ENCODE results near the gene CLVS2. TPM values are rescaled to one million over a fixed set of nuclear protein-coding genes. Genes with fewer than 3 reads are reported as not detected.
A peak's percentile ranks its signal among the peaks of the same experiment; 100 is the strongest.

CLVS2 gene, protein sequence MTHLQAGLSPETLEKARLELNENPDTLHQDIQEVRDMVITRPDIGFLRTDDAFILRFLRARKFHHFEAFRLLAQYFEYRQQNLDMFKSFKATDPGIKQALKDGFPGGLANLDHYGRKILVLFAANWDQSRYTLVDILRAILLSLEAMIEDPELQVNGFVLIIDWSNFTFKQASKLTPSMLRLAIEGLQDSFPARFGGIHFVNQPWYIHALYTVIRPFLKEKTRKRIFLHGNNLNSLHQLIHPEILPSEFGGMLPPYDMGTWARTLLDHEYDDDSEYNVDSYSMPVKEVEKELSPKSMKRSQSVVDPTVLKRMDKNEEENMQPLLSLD
- polyA plus RNA-seq (2013), result not detected

DNA sequence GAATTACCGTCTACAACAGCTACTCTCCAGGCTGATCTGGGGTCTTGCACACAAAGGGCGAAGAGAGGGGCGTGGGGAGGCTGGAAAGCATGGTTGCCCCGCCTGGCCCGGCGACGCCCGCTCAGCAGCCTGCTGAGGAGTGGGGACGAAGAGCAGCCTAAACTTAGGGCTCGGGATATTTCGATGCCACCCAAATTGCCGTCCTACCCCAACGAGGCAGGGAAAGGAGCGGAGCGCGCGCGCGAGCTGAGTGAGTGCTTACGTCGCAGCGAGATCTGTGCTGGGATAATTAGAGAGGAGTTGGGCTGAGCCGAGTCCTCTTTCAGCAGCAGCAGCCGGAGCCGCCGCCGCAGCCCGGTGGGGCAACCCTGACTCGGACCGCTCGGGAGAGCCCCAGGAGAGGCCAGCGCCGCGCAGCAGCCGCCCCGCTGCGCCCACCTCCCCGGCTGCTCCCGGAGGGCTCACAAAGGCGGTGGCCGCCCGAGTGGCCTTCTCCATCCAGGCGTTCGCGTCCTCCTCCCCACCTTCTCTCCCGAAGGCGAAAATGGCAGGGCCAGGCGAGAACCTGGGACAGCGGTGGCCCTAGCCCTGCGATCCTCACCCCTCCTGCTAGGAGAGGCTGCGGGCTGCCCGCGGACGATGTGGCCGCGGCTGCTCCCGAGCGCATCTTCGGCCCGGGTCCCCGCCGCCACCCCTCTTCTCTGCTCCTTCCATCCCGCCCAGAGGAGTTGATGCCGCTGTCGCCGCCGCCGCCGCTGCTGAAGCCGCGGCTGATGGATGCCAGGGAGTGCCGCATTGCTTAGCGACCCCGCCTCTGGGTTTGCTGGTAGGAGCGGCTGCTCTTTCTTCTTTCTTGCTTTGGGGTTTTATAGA, at the start of gene CLVS2:
Gene CLVS2 (plus strand): TSS at position 315 of the 873 bp plus-strand sequence. CDS start 1,543 bp downstream, outside the sequence.
- Histone ChIP-seq H3K4me3 (ENCODE audit: control insufficient read depth in 1 of 7, extremely low read depth in 1 of 7, insufficient read depth in 4 of 7, low read depth in 2 of 7, low read length in 6 of 7) (peak within 1 kb of the TSS in 3 of 7 experiments; percentile 36 to 42 (median 40)), H3K27me3 (replicated peaks in 2 of 5; ENCODE audit: control insufficient read depth in 4 of 5, insufficient read depth in 5 of 5, low read length in 4 of 5) (peaks cover 12 to 58% (median 40%) of the 10 kb centered on the region in 5 experiments)
- WGBS (ENCODE audit: insufficient coverage), result 2% methylated on average over 51 of the region's 75 CpGs

DNA sequence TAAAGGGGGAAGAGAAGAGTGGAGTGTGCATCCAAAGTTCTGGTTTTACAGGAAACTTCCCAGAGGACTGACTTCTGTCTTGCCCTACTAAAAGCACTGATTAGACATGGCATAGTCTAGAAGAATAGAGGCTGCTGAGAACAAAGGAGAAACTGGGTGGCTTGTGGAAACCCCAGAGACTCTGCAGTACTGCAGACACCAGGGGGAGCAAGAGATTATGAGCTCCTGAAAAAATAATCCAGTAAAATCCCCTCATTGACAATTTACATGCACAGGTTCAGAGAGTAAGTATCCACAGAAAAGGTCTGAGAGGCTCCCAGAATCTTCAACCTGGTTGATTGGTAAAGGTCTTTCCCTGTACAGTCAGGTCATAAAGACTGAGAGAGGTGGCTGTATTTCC, 48.7 kb upstream of the CLVS2 start:
- no peak overlapping the region for H3K4me3 ChIP-seq (ENCODE audit: control insufficient read depth in 1 of 7, extremely low read depth in 1 of 7, insufficient read depth in 4 of 7, low read depth in 2 of 7, low read length in 6 of 7)
- H3K4me1 ChIP-seq (ENCODE audit: control extremely low read depth in 1 of 4, control insufficient read depth in 4 of 4, insufficient read depth in 4 of 4, low read length in 3 of 4), result no peaks in the 10 kb centered on the region
- DNase-seq, result no peak
- peaks cover 0 to 4% (median 0%) of the 10 kb centered on the region in 5 experiments for H3K9me3 ChIP-seq (ENCODE audit: control extremely low read depth in 1 of 5, control insufficient read depth in 4 of 5, insufficient read depth in 2 of 5, low read depth in 1 of 5, low read length in 4 of 5)
- H3K27me3 ChIP-seq (replicated peaks in 2 of 5; ENCODE audit: control insufficient read depth in 4 of 5, insufficient read depth in 5 of 5, low read length in 4 of 5), result no peaks in the 10 kb centered on the region
- H3K27ac ChIP-seq (ENCODE audit: insufficient read depth in 1 of 2, low read depth in 1 of 2, low read length in 2 of 2, poor library complexity in 1 of 2, severe bottlenecking in 2 of 2), result no peak overlapping the region
- no peaks in the 10 kb centered on the region for H3K36me3 ChIP-seq (ENCODE audit: control insufficient read depth in 4 of 4, insufficient read depth in 4 of 4, low read length in 3 of 4)
- ChIA-PET CTCF (no interaction called here), POLR2A (no interaction called here)

More for the DNA sequence above, at the start of gene CLVS2:
- POLR2A ChIA-PET, result no interaction called here
- H3K27ac ChIP-seq (ENCODE audit: insufficient read depth in 1 of 2, low read depth in 1 of 2, low read length in 2 of 2, poor library complexity in 1 of 2, severe bottlenecking in 2 of 2), result no peak within 1 kb of the TSS
- peak in 2 of 3 donors; percentile 15 to 32 for DNase-seq
- H3K9me3 ChIP-seq (ENCODE audit: control extremely low read depth in 1 of 5, control insufficient read depth in 4 of 5, insufficient read depth in 2 of 5, low read depth in 1 of 5, low read length in 4 of 5), result peaks cover 0 to 2% (median 0%) of the 10 kb centered on the region in 5 experiments
- no peaks in the 10 kb centered on the region for H3K36me3 ChIP-seq (ENCODE audit: control insufficient read depth in 4 of 4, insufficient read depth in 4 of 4, low read length in 3 of 4)
- peaks cover 0 to 8% (median 3%) of the 10 kb centered on the region in 4 experiments for H3K4me1 ChIP-seq (ENCODE audit: control extremely low read depth in 1 of 4, control insufficient read depth in 4 of 4, insufficient read depth in 4 of 4, low read length in 3 of 4)
- CTCF ChIA-PET, result no interaction called here

GRCh38 chr6:122953766-122954165, 42.3 kb upstream of the CLVS2 start:
- 100% methylated on average over 1 of the region's 1 CpG for WGBS (ENCODE audit: insufficient coverage)
- no peak overlapping the region for H3K27ac ChIP-seq (ENCODE audit: insufficient read depth in 1 of 2, low read depth in 1 of 2, low read length in 2 of 2, poor library complexity in 1 of 2, severe bottlenecking in 2 of 2)
- no peaks in the 10 kb centered on the region for H3K4me1 ChIP-seq (ENCODE audit: control extremely low read depth in 1 of 4, control insufficient read depth in 4 of 4, insufficient read depth in 4 of 4, low read length in 3 of 4)
- H3K4me3 ChIP-seq (ENCODE audit: control insufficient read depth in 1 of 7, extremely low read depth in 1 of 7, insufficient read depth in 4 of 7, low read depth in 2 of 7, low read length in 6 of 7), result no peak overlapping the region
- H3K36me3 ChIP-seq (ENCODE audit: control insufficient read depth in 4 of 4, insufficient read depth in 4 of 4, low read length in 3 of 4), result no peaks in the 10 kb centered on the region
- CTCF ChIA-PET, result no interaction called here
- no peaks in the 10 kb centered on the region for H3K27me3 ChIP-seq (replicated peaks in 2 of 5; ENCODE audit: control insufficient read depth in 4 of 5, insufficient read depth in 5 of 5, low read length in 4 of 5)
- POLR2A ChIA-PET, result no interaction called here
- H3K9me3 ChIP-seq (ENCODE audit: control extremely low read depth in 1 of 5, control insufficient read depth in 4 of 5, insufficient read depth in 2 of 5, low read depth in 1 of 5, low read length in 4 of 5), result peaks cover 0 to 4% (median 0%) of the 10 kb centered on the region in 5 experiments
- DNase-seq, result no peak

GRCh38 chr6:122956376-122956775, 39.7 kb upstream of the CLVS2 start:
- H3K4me3 ChIP-seq (ENCODE audit: control insufficient read depth in 1 of 7, extremely low read depth in 1 of 7, insufficient read depth in 4 of 7, low read depth in 2 of 7, low read length in 6 of 7), result no peak overlapping the region
- no peaks in the 10 kb centered on the region for H3K36me3 ChIP-seq (ENCODE audit: control insufficient read depth in 4 of 4, insufficient read depth in 4 of 4, low read length in 3 of 4)
- H3K9me3 ChIP-seq (ENCODE audit: control extremely low read depth in 1 of 5, control insufficient read depth in 4 of 5, insufficient read depth in 2 of 5, low read depth in 1 of 5, low read length in 4 of 5), result peaks cover 0 to 4% (median 0%) of the 10 kb centered on the region in 5 experiments
- H3K4me1 ChIP-seq (ENCODE audit: control extremely low read depth in 1 of 4, control insufficient read depth in 4 of 4, insufficient read depth in 4 of 4, low read length in 3 of 4), result no peaks in the 10 kb centered on the region
- ChIA-PET CTCF (no interaction called here), POLR2A (no interaction called here)
- no peak overlapping the region for H3K27ac ChIP-seq (ENCODE audit: insufficient read depth in 1 of 2, low read depth in 1 of 2, low read length in 2 of 2, poor library complexity in 1 of 2, severe bottlenecking in 2 of 2)
- H3K27me3 ChIP-seq (replicated peaks in 2 of 5; ENCODE audit: control insufficient read depth in 4 of 5, insufficient read depth in 5 of 5, low read length in 4 of 5), result no peaks in the 10 kb centered on the region
- DNase-seq, result no peak
- 100% methylated on average over 1 of the region's 2 CpGs for WGBS (ENCODE audit: insufficient coverage)

- H3K27me3 ChIP-seq (replicated peaks in 2 of 5; ENCODE audit: control insufficient read depth in 4 of 5, insufficient read depth in 5 of 5, low read length in 4 of 5), result no peaks in the 10 kb centered on the region
- POLR2A ChIA-PET, result no interaction called here
- no peak for DNase-seq
- no peak overlapping the region for H3K4me3 ChIP-seq (ENCODE audit: control insufficient read depth in 1 of 7, extremely low read depth in 1 of 7, insufficient read depth in 4 of 7, low read depth in 2 of 7, low read length in 6 of 7)
- no peaks in the 10 kb centered on the region for H3K4me1 ChIP-seq (ENCODE audit: control extremely low read depth in 1 of 4, control insufficient read depth in 4 of 4, insufficient read depth in 4 of 4, low read length in 3 of 4)
- no peak overlapping the region for H3K27ac ChIP-seq (ENCODE audit: insufficient read depth in 1 of 2, low read depth in 1 of 2, low read length in 2 of 2, poor library complexity in 1 of 2, severe bottlenecking in 2 of 2)
- CTCF ChIA-PET, result interaction anchor here (0.9 kb wide), 1 partner anchor 12 kb away, joined by 3 read pairs; no protein-coding TSS in a partner anchor
- H3K9me3 ChIP-seq (ENCODE audit: control extremely low read depth in 1 of 5, control insufficient read depth in 4 of 5, insufficient read depth in 2 of 5, low read depth in 1 of 5, low read length in 4 of 5), result peaks cover 0 to 3% (median 0%) of the 10 kb centered on the region in 5 experiments
- no peaks in the 10 kb centered on the region for H3K36me3 ChIP-seq (ENCODE audit: control insufficient read depth in 4 of 4, insufficient read depth in 4 of 4, low read length in 3 of 4)
Observed at GRCh38 chr6:122962000-122962624, 33.9 kb upstream of the CLVS2 start.

DNA sequence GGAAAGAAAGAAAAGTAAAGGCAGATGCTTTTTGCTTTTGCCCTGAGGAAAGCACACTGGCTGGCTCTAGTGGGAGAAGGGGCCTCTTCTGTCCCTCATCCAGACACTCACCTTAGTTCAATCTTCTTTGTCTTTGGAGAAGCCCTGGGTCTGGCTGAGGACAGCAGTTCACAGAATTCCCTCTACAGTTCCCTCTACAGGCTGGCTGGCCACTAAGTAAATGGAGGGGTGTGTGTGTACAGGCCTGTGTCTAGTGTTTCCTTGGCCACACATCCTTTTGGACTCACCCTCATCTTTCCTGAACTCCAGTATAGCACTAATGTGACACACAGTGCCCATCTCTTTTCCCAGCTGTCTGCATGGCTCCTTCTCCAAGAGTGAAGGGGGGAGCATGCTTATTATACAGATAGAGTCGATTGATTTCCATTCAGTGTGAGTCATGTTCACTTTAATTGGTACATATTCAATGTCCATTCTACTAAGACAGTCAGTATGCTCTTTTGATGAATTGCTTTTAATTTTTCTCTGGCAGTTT, 26.0 kb upstream of the CLVS2 start:
- ChIA-PET CTCF (no interaction called here), POLR2A (no interaction called here)
- H3K36me3 ChIP-seq (ENCODE audit: control insufficient read depth in 4 of 4, insufficient read depth in 4 of 4, low read length in 3 of 4), result no peaks in the 10 kb centered on the region
- no peak overlapping the region for H3K27ac ChIP-seq (ENCODE audit: insufficient read depth in 1 of 2, low read depth in 1 of 2, low read length in 2 of 2, poor library complexity in 1 of 2, severe bottlenecking in 2 of 2)
- no peaks in the 10 kb centered on the region for H3K4me1 ChIP-seq (ENCODE audit: control extremely low read depth in 1 of 4, control insufficient read depth in 4 of 4, insufficient read depth in 4 of 4, low read length in 3 of 4)
- WGBS (ENCODE audit: insufficient coverage), result no CpG with 5 or more reads among the region's 1 CpG
- H3K4me3 ChIP-seq (ENCODE audit: control insufficient read depth in 1 of 7, extremely low read depth in 1 of 7, insufficient read depth in 4 of 7, low read depth in 2 of 7, low read length in 6 of 7), result no peak overlapping the region
- DNase-seq, result no peak
- H3K27me3 ChIP-seq (replicated peaks in 2 of 5; ENCODE audit: control insufficient read depth in 4 of 5, insufficient read depth in 5 of 5, low read length in 4 of 5), result no peaks in the 10 kb centered on the region
- H3K9me3 ChIP-seq (ENCODE audit: control extremely low read depth in 1 of 5, control insufficient read depth in 4 of 5, insufficient read depth in 2 of 5, low read depth in 1 of 5, low read length in 4 of 5), result no peaks in the 10 kb centered on the region

Data from common myeloid progenitor, CD34-positive (primary cell).